Neural progenitor cell (in vitro differentiated cells): ENCODE data around the gene ZNF575. TPM values are rescaled to one million over a fixed set of nuclear protein-coding genes. Genes with fewer than 3 reads are reported as not detected.

Source experiments
- DNase-seq: peaks from one replicate; pipeline ENCODE4 v3.0.0-alpha.2; 2016; ENCODE audit warnings: low spot score
- H2AFZ ChIP-seq: fragments of 200-600 bp; sonication (generic); replicated peaks from 2 replicates; pipeline ENCODE4 v1.6.1; 2016; ENCODE audit warnings: antibody characterized with exemption
- H3F3A ChIP-seq: fragments of 200-600 bp; sonication (generic); 2 replicates; pipeline ENCODE4 v1.6.1; 2016; ENCODE audit warnings: antibody characterized with exemption, low read depth
- H3K27ac ChIP-seq: fragments of 200-600 bp; sonication (generic); 2 replicates; pipeline ENCODE4 v1.5.1; 2016; ENCODE audit warnings: mild to moderate bottlenecking
- H3K27me3 ChIP-seq: fragments of 200-600 bp; sonication (generic); 2 replicates; pipeline ENCODE4 v1.6.1; 2016; ENCODE audit warnings: mild to moderate bottlenecking, moderate library complexity
- H3K36me3 ChIP-seq: fragments of 200-600 bp; sonication (generic); 2 replicates; pipeline ENCODE4 v1.5.1; 2016
- H3K4me1 ChIP-seq: fragments of 200-600 bp; sonication (generic); 2 replicates; pipeline ENCODE4 v1.6.1; 2016; ENCODE audit warnings: mixed run types
- H3K4me2 ChIP-seq: fragments of 200-600 bp; sonication (generic); 2 replicates; pipeline ENCODE4 v1.6.1; 2016
- H3K4me3 ChIP-seq: fragments of 200-600 bp; sonication (generic); 2 replicates; pipeline ENCODE4 v1.5.1; 2016
- H3K79me2 ChIP-seq: fragments of 200-600 bp; sonication (generic); 2 replicates; pipeline ENCODE4 v1.6.1; 2016; ENCODE audit warnings: low read depth
- H3K9ac ChIP-seq: fragments of 200-600 bp; sonication (generic); 2 replicates; pipeline ENCODE4 v1.6.1; 2016
- H3K9me3 ChIP-seq: fragments of 200-600 bp; sonication (generic); 2 replicates; pipeline ENCODE4 v1.5.1; 2016; ENCODE audit warnings: low read depth
- H4K20me1 ChIP-seq: fragments of 200-600 bp; sonication (generic); 2 replicates; pipeline ENCODE4 v1.6.1; 2016; ENCODE audit warnings: low read depth
- H3K27ac Mint-ChIP-seq: 3 replicates; pipeline ENCODE4 v1.8.0; 2021; ENCODE audit warnings: mixed read lengths
- H3K27me3 Mint-ChIP-seq: 2 replicates; pipeline ENCODE4 v1.8.0; 2022; ENCODE audit warnings: low read depth, mild to moderate bottlenecking, inconsistent platforms, moderate library complexity, mixed read lengths; ENCODE audit not compliant: insufficient read depth
- H3K36me3 Mint-ChIP-seq: 3 replicates; pipeline ENCODE4 v1.8.0; 2021; ENCODE audit warnings: mixed read lengths
- H3K4me1 Mint-ChIP-seq: 3 replicates; pipeline ENCODE4 v1.8.0; 2021; ENCODE audit warnings: mixed read lengths
- H3K4me3 Mint-ChIP-seq: 3 replicates; pipeline ENCODE4 v1.8.0; 2021; ENCODE audit warnings: mild to moderate bottlenecking, moderate library complexity, mixed read lengths
- H3K9me3 Mint-ChIP-seq: 3 replicates; pipeline ENCODE4 v1.8.0; 2020; ENCODE audit warnings: mixed read lengths
- EZH2 ChIP-seq: fragments of 200-600 bp; sonication (generic); IDR thresholded peaks from 2 replicates; pipeline ENCODE4 v1.6.1; 2017; ENCODE audit warnings: antibody characterized with exemption, mild to moderate bottlenecking, moderate library complexity
- EZH2phosphoT487 ChIP-seq: fragments of 200-600 bp; sonication (generic); IDR thresholded peaks from 2 replicates; pipeline ENCODE4 v1.6.1; 2017; ENCODE audit warnings: antibody characterized with exemption
- total RNA-seq: library from RNA; depleted of rRNA; stranded (reverse); fragments of >200 nt; gene quantifications from 2 replicates; pipeline ENCODE4 v1.2.3, GENCODE V29; 2015; ENCODE audit warnings: low replicate concordance
- TF ChIP-seq, protein P1 (sequence below): fragments of 200-600 bp; sonication (generic); IDR thresholded peaks from 2 replicates; pipeline ENCODE4 v1.5.1; 2017; ENCODE audit warnings: antibody characterized with exemption, mild to moderate bottlenecking

Gene ZNF575, protein sequence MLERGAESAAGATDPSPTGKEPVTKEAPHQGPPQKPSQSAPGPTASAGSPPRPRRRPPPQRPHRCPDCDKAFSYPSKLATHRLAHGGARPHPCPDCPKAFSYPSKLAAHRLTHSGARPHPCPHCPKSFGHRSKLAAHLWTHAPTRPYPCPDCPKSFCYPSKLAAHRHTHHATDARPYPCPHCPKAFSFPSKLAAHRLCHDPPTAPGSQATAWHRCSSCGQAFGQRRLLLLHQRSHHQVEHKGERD
- not detected in 2 replicates for total RNA-seq

DNA sequence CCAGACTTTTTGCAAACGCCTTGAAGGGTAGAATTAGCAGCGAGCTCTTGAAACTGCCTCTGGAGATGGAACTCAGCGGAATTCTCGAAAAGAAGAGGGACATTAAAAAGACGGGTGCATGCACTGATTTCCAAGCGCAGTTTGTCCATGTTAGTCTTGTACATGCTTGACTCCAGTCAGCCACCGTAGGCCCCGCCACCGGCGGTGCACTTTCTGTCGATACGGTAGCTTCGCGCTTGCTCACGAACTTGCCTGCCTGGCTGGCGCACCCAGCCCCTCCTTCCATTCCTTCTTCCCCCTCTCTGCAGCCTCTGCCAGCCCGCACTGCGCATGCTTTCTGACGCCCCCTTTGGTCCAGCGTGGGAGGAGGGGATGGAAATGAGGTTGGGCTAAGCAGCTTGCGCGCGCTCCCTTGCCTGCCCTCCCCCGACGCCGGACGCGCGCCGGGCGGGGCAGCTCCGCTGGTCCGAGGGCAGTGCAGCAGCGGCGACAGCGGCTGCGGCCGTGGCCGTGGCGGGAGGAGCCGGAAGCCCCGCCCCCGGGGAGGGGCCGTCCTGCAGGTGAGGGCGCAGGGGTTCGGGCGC, at the start of gene ZNF575:
ZNF575 (plus strand) TSS at position 227 of the 584 bp plus-strand sequence. CDS start 1,235 bp downstream, outside the sequence.
- no peak within 1 kb of the TSS for H3K9ac ChIP-seq
- H3K4me3 ChIP-seq = peak within 1 kb of the TSS; percentile 42
- peak; percentile 95 for DNase-seq
- peaks cover 29% of the 10 kb centered on the region for H3F3A ChIP-seq
- TF ChIP-seq EZH2 (no peak), EZH2phosphoT487 (no peak)
- TF ChIP-seq, protein P1, sequence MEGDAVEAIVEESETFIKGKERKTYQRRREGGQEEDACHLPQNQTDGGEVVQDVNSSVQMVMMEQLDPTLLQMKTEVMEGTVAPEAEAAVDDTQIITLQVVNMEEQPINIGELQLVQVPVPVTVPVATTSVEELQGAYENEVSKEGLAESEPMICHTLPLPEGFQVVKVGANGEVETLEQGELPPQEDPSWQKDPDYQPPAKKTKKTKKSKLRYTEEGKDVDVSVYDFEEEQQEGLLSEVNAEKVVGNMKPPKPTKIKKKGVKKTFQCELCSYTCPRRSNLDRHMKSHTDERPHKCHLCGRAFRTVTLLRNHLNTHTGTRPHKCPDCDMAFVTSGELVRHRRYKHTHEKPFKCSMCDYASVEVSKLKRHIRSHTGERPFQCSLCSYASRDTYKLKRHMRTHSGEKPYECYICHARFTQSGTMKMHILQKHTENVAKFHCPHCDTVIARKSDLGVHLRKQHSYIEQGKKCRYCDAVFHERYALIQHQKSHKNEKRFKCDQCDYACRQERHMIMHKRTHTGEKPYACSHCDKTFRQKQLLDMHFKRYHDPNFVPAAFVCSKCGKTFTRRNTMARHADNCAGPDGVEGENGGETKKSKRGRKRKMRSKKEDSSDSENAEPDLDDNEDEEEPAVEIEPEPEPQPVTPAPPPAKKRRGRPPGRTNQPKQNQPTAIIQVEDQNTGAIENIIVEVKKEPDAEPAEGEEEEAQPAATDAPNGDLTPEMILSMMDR = no peak
- H3K79me2 ChIP-seq = no peaks in the 10 kb centered on the region
- no peaks in the 10 kb centered on the region for H3K9me3 ChIP-seq
- Mint-ChIP-seq H3K4me3 (peak within 1 kb of the TSS; percentile 93), H3K27me3 (peaks cover 2% of the 10 kb centered on the region), H3K4me1 (peaks cover 22% of the 10 kb centered on the region), H3K36me3 (peaks cover 9% of the 10 kb centered on the region), H3K27ac (peak within 1 kb of the TSS; percentile 97), H3K9me3 (no peaks in the 10 kb centered on the region)
- H3K4me2 ChIP-seq = peak within 1 kb of the TSS; percentile 75
- H2AFZ ChIP-seq = peak within 1 kb of the TSS; percentile 31
- H3K27ac ChIP-seq = no peak within 1 kb of the TSS
- peaks cover 4% of the 10 kb centered on the region for H4K20me1 ChIP-seq
- H3K4me1 ChIP-seq = no peaks in the 10 kb centered on the region
- no peaks in the 10 kb centered on the region for H3K36me3 ChIP-seq
- peaks cover 4% of the 10 kb centered on the region for H3K27me3 ChIP-seq

DNA sequence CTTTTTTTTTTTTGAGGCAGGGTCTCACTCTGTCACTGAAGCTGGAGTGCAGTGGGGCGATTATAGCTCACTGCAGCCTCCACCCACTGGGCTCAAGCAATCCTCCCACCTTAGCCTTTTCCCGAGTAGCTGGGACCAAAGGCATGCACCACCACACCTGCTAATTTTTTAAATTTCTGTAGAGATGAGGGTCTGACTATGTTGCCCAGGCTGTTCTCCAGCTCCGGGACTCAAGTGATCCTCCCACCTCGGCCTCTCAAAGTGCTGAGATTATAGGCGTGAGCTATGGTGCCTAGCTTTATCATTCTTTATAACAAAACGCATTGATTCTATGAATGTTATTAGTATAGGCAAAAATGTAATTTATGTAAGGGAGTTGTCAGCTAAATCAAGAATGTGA, 49.7 kb upstream of the ZNF575 start:
- H2AFZ ChIP-seq = no peak overlapping the region
- no peaks in the 10 kb centered on the region for H4K20me1 ChIP-seq
- no peaks in the 10 kb centered on the region for H3K9me3 ChIP-seq
- H3K79me2 ChIP-seq = no peaks in the 10 kb centered on the region
- no peaks in the 10 kb centered on the region for H3F3A ChIP-seq
- DNase-seq = no peak
- H3K36me3 ChIP-seq = no peaks in the 10 kb centered on the region
- no peaks in the 10 kb centered on the region for H3K4me1 Mint-ChIP-seq
- TF ChIP-seq EZH2 (no peak), EZH2phosphoT487 (no peak)
- TF ChIP-seq, protein P1 = no peak
- no peaks in the 10 kb centered on the region for H3K27me3 Mint-ChIP-seq
- no peak overlapping the region for H3K4me2 ChIP-seq
- H3K27ac Mint-ChIP-seq = no peak overlapping the region
- H3K27ac ChIP-seq = no peak overlapping the region
- no peak overlapping the region for H3K4me3 Mint-ChIP-seq
- no peaks in the 10 kb centered on the region for H3K27me3 ChIP-seq
- H3K4me3 ChIP-seq = no peak overlapping the region
- H3K9me3 Mint-ChIP-seq = no peaks in the 10 kb centered on the region
- H3K4me1 ChIP-seq = no peaks in the 10 kb centered on the region
- no peak overlapping the region for H3K9ac ChIP-seq
- H3K36me3 Mint-ChIP-seq = no peaks in the 10 kb centered on the region

DNA sequence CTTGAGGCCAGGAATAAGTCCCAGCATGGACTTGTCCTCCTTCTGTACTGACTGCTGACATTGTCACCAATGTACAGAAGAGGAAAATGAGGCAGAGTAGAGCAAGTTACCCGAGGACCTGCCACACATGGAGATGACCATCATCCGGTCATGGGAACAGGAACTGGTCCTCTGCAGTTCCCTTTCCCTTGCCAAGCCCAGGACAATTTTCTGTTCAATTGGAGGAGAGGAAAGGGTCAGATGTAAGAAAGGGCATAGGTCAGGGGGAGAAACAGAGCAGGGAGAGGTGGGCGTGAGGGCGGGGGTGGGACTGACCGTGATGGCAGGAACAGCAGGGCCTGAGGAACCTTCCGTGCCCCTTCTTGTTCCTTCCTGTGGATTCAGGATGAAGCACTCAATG, 47.0 kb upstream of the ZNF575 start:
- TF ChIP-seq, protein P1 = no peak
- no peak for TF ChIP-seq EZH2phosphoT487
- no peak for TF ChIP-seq EZH2
- Mint-ChIP-seq H3K27me3 (no peaks in the 10 kb centered on the region), H3K36me3 (no peaks in the 10 kb centered on the region), H3K4me1 (no peaks in the 10 kb centered on the region), H3K9me3 (no peaks in the 10 kb centered on the region), H3K27ac (no peak overlapping the region), H3K4me3 (no peak overlapping the region)
- Histone ChIP-seq H3K9me3 (no peaks in the 10 kb centered on the region), H3K36me3 (no peaks in the 10 kb centered on the region), H3K9ac (no peak overlapping the region), H3K79me2 (no peaks in the 10 kb centered on the region), H2AFZ (no peak overlapping the region), H4K20me1 (no peaks in the 10 kb centered on the region), H3K4me1 (no peaks in the 10 kb centered on the region), H3F3A (no peaks in the 10 kb centered on the region), H3K4me3 (no peak overlapping the region), H3K27me3 (no peaks in the 10 kb centered on the region), H3K4me2 (no peak overlapping the region), H3K27ac (no peak overlapping the region)
- no peak for DNase-seq
